ENCODE measurements around the gene MS4A12.

DNA sequence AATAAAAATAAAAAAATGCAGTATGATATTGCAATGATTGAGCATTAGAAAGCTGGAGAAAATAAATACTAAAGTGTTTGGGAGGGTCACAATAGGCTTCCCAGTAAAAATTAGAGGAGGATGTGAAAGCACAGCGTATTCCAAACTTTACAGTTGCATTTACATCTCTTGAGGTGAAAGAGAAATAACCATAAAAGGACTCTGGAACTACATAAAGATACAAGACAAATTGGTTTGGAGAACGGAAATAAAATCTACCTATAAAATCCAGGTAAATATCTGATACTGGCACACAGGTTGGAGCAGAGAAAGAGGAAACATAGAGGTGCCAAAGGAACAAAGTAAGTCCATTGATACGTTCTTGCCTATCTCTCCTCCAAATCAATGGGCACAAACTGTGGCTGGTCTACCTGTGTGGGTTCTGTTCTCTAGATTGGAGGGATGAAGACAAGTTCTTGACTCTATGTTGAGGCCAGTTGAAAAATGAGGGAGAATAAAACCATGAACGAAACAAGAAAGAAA, at the start of gene MS4A12:
- TF ChIP-seq POLR2A (IDR thresholded peaks at IDR 0.05), result no peak
- TF ChIP-seq, protein P1, sequence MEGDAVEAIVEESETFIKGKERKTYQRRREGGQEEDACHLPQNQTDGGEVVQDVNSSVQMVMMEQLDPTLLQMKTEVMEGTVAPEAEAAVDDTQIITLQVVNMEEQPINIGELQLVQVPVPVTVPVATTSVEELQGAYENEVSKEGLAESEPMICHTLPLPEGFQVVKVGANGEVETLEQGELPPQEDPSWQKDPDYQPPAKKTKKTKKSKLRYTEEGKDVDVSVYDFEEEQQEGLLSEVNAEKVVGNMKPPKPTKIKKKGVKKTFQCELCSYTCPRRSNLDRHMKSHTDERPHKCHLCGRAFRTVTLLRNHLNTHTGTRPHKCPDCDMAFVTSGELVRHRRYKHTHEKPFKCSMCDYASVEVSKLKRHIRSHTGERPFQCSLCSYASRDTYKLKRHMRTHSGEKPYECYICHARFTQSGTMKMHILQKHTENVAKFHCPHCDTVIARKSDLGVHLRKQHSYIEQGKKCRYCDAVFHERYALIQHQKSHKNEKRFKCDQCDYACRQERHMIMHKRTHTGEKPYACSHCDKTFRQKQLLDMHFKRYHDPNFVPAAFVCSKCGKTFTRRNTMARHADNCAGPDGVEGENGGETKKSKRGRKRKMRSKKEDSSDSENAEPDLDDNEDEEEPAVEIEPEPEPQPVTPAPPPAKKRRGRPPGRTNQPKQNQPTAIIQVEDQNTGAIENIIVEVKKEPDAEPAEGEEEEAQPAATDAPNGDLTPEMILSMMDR (IDR thresholded peaks at IDR 0.05), result no peak
